T-helper 2 cell treated with Interferon-gamma antibody and Interleukin-4, amounts not matched to agents 100 ng/mL and 5 ng/mL, for 36 hours (primary cell): Measurements from ENCODE around the gene MMEL1. TPM values are rescaled to one million over a fixed set of nuclear protein-coding genes. Genes with fewer than 3 reads are reported as not detected.

Source experiments
- intact Hi-C: fragments of 100-400 bp; cut with micrococcal nuclease; formaldehyde crosslinking; loops from one replicate; pipeline ENCODE4 v1.15.1; 2023
- total RNA-seq: library from RNA; stranded (reverse); gene quantifications from 2 replicates; pipeline ENCODE4 v1.2.3, GENCODE V29; 2022

MMEL1 gene
- total RNA-seq, 1 donor from 2014 or later = 0.95 TPM

DNA sequence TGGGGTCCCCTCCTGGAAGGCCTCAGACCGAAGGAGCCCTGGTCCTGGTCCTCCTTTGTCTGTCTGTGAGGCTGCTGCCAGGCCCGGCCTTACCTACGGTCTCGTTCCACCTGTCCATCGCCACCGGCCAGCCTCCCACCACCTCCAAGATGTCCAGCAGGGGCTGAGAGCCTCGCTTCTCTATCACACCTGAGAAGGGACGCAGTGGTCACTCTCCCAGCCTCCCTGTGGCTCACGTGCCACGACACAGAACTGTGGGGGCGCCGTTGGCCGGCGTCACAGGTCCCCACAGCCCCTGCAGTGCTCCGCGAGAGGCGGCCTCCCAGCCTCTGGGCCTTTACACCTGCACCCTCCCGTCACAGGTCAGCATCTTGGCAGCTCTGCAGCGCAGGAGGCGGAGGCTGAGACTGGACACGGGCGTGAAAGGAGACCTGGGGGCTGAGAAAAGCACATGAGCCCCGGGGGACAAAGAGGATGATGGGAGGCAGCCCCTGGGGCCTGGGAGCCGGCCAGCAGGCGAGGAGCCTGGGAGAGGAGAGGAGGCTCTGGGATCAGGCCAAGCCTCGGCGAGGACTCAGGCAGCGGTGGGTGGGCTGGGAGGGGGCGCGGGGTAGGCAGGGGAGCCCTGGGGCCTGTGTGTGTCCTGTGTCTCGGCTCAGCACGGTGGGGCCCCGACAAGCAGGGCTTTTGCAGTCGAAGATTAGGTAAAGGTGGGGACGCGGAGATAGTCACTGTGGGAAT, 25.8 kb downstream of the MMEL1 start:
- intact Hi-C loops = no loop called here

DNA sequence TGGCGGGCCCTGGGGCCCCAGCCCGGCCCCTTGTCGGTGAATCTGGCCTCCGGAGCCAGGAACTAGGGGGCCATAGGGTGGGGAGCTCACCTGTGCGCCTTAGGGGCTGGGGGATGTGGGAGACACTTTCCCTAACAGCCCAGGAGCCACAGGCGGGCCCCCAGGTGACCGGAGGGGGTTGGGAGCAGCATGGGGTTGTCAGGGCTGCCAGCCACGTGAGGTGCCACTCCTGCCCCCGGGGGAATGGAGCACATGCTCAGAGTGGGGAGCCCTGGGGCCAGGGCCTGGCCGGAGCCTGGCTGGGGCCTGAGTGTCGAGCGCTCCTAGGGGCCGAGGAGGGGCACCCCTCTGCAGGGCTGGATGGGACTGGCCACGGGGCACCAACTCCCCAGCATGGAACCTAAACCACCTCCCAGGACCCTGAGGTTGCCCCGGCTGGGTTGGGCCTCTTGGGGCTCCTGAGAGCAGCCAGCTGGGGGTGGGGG, 26.4 kb downstream of the MMEL1 start:
- intact Hi-C loops = no loop called here

DNA sequence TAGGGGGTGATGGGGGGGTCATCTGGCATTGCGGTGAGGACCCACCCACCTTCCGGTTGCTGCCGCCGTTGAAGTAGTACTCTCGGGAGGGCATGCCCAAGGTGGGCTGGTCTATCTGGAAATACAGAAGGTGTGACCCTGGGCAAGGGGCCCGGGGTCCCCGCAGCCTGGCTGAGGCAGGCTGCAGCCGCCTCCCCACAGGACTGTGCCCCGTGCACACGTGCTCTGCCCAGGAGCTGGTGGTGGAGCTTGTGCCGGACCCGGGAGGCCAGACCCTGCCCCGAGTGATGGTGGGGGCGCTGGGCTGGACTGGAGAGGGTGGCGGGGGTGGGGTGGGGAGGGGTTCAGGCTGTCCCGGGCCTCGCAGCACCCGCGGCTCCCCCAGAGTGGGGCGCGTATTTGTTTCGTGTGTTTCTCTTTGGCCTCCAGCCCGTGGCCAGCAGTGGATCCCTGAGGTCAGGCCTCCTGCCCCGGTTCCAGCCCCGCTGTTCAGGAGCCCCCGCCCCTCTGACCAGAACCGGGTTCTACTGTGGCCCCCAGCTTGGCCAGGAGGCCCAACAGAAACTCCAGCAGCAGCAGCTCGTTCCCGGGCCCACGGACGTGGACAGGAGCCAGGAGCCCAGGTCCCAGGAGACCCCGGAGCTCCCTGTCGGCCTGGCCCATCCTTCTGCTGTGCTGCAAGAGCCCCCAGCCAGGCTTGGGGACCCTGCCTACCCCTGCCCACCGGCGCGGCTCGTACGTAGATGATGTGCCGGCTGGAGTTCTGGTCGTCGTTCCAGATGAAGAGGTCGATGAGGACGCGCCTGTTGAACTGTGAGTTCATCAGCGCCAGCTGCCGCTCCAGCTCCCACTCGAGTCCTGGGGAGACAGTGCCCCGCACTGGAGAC, 27.1 kb downstream of the MMEL1 start:
- intact Hi-C loops = no loop called here

DNA sequence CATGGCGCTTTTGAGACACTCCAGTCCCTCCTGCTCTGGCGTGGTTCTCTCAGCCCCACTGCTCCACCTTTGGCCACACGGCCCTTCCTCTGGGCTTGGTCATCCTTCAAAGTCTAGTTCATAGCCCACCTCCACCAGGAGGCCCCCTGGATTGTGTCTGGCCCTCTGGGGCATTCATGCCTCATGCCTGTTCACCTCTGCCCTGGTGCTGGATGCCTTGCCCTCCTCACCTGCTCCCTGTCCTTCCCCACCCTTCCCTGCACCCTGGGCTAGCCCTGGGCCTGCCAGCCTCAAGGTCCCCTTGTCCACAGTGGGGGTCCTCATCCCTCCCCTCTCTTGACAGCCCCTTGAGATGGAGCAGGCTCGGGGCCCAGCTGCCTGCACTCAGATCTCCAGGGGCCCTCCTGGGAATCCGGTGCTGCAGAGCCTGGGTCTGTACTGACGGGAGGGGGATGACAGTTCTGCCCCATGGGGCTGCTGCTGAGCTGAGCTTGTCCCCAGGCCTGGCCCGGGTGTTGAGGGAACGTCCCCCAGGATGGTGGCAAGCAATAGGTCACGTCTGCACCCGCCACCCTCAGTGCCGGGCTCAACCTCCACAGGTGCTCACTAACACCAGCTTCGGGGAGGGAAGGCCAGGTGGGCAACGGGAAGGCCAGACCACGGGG, 27.8 kb downstream of the MMEL1 start:
- intact Hi-C loops = no loop called here

DNA sequence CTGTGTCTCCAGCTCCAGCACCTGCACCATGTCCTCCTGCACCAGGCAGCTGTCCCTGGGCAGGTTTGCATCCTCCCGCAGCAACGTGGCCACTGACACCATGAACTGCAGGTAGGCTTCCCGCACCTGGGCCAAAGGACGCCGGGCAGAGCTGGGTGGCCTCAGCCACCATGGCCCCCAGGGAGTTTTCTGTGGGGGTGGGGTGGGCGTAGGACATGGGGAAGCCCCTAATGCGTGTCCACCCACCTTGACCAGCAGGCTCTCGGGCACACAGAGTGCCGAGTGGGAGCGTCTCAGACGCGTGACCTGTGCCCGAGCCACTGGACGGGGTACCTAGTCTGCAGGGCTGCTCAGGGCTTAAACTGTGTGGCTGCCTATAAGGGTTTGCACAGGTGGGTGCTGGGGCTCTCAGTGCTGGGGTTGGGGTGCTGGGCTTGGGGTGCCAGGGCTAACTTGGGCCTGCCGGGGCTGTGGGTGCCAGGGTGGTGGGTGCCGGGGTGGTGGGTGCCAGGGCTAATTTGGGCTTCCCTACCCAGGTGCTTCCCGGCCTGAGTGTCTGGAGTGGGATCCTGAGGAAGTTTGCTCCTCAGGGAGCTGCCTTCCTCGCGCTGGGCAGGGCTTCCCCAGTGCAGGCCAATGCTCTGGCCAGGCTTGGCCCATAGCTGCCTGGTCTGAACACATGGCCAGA, 28.5 kb downstream of the MMEL1 start:
- intact Hi-C loops = no loop called here

DNA sequence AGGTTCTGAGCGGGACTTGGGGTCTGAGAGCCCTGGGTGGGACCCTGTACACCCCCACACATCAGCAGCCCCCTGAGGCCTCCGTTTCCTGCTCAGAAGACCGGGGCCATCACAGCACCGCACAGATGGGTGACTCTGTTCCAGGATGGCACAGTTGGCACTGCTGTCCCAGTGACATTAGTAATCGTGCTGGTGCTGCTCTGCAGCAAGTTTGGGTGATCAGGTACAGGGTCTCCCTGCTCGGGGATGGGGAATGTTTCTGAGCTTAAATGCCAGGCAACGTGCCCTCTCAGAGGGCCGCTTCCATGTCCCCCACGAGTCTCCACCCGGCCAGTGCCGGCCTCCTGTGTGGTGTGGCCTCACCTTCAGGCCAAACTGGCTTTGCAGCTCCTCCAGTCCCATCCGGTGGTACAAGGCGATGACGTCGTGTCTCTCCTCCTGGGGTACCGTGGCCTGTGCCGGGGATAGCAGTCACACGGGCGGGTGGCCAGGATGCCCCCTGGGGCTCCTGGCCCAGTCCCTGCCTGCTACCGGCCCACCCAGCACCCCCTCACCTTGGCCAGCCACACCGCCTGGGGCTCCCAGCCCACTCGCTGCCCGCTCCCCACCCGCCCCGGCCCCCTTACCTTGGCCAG, 29.2 kb downstream of the MMEL1 start:
- intact Hi-C loops = no loop called here

DNA sequence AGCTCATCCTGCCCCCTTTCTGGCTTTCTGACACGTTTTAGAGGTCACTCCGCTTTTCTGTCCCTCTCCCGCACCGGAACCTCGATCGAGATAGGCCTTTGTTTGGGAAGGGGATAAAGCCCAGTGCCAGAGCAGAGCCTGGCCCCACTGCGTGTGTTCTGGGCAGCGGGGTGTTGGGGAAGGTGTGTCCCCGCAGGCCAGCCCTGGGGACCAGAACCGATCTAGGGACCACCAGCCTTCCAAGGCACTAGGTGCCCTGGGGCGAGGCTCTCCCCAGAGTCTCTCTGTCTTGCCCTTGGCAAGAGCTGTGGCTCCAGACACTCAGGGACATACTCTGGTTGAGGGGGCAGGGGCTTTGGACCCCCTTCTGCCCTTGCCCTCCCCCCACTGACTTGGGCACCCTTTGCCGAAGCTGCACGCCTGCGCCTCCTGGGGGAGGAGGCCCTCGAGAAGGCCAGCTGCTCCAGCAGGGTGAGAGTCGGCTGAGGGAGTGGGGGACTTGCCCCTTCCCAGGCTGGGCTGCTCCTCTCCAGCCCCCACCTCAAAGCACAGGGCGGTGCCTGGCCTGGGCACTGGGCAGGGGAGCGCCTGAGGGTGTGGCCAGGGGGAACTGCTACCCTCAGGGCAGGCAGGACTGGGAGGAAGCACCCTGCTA, 29.8 kb downstream of the MMEL1 start:
- intact Hi-C loops = no loop called here

DNA sequence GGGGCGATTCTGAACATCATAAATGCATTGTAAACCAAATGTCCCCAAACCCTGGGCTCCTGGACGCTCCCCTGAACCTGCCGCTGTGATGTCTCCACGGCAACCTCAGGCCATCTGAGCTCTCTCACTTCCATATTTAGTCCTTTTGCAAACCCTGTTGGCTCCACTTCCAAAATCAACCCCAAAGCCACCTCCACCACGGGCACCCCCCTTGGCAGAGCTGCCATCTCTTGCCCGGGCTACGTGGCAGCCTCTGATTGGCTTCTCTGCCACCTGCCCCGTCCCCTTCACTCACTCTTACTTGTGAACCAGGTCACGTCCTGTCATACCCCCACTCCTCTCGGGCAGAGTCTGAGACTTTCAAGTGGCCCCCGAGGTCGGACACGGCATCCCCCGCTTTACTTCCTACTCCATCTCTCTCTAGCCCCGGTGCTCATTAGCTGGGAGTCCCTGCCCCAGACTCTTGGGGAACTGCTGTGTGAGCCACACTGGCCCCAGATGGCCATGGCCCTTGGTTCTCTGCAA, 30.4 kb downstream of the MMEL1 start:
- intact Hi-C loops = no loop called here

DNA sequence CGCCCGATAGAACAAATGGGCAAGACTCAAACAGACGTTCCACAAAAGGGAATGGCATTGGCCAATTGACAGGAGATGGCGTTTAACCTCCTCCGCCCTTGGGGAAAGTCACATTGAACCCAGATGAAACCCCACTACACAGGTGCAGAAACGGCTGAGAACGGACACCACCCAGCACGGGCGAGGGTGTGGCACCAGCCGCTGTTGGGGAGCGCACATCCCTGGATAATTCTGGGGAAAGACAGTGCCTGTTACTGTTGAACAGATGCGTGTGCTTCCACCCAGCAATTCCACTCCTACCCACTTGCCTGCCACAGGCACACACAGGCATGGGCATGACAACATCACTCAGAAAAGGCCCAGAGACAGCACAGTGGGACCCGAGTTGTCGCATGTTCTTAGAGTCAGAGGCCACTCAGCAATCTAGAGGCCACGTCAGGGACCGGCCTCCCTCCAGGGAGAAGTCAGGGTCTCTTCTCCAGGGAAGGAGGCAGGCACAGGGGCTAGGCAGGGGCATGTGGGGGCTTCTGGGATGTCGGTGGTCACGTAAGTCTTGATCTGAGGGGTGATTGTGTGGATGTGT, 31.0 kb downstream of the MMEL1 start:
- intact Hi-C loops = no loop called here

DNA sequence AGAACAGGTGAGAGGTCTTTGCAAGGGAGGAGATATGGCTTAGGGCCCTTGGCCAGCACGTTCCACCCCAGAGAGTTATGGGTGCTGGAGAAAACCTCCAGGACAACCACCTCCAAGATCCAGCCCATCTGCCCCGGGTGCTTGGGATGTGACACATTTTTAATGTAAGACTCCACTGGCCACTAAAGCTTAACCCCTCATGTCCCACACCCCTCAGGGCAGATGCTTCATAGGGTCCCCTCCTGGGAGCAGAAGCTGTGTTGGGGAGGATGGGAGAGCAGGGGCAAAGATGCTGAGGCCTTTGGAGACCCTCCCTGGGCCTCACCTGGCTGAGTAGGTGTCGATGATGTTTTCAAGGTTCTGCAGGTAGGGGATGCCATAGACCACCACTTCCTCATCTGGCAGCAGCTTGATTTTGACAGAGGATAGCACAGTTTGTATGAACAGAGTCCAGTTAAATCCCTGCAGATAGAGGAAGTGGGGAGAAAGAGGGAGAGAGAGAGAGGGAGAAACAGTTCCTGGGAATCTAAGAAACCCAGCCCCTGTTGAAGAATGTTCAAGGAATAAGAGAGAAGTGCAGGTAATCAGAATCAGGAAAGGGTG, 34.4 kb downstream of the MMEL1 start:
- intact Hi-C loops = no loop called here

DNA sequence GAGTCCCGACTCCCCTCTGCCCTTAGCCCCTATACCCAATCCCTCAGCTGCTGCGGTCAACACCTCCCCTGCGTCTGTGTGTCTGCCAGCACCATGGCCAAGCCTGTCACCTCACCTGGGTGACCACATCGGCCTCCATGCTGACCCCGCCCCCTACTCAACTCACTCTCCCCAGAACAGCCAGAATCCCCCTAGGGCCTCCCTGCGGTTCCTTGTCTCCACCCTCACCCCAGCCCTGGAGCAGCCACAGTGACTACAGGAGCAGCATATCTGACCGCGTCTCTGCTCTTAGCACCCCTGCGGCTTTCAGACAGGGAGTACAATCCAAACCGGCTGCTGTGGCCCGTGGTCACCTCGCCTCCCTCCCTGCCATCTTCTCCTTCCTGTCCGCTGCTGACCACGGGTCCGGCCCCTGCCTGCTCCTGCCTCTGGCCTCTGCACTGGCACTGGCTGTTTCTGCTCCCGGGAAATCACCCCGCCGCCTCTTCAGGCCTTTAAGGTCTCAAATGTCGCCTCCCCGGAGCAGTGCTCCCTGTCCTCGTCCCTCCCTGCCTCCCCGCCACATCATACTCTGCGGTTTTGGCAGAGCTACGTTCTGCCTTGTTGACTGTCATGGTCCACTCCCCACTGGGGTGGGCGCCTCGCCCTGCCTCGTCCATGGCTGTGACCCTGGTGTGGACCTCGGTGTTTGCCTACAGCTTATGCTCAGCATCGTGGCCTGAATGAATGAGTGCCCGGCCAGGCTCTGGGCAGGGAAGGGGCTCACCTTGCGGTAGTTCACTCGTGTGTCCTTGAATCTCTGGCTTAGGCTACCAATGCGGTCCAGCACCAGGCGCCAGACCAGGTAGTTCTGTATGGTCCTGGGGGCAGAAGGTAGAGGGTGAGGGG, 35.1 kb downstream of the MMEL1 start:
- intact Hi-C loops = no loop called here

DNA sequence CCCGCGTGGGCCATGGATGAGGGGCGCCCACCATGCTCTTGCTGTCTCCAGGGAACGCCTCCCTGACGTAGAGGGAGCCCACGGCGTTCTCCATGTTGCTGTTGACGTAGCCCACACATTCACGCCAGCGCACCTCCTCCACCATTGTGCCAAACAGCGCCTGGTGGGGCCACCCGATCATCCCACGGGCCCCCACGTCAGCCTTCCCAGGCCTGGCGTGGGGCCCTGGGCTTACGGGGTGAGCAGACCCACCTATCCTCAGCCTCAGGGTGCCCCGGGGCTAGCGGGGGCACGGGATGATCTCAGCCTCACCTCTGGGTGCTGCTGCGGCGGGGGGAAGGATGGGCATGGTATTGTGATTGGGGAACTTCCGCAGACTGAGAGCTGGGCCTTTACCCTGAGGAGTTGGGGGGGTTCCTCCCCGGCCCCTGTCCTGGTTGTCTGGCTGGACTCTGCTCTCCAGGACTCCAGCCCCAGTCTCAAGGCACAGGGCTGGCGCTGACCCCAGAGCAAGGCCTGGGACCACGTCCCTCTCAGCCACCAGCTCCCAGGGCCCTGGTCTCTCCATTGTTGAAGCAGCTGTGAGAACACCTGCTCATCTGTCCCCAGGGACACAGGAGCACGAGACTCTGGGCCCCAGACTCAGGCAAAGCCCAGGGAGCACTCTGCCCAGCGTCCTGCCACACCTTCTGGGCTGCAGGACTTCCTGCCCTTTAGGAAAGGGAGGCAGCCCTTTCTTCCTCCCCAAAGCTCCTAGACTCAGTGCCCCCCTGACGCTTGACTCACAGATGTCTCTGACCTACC, 36.1 kb downstream of the MMEL1 start:
- intact Hi-C loops = no loop called here

DNA sequence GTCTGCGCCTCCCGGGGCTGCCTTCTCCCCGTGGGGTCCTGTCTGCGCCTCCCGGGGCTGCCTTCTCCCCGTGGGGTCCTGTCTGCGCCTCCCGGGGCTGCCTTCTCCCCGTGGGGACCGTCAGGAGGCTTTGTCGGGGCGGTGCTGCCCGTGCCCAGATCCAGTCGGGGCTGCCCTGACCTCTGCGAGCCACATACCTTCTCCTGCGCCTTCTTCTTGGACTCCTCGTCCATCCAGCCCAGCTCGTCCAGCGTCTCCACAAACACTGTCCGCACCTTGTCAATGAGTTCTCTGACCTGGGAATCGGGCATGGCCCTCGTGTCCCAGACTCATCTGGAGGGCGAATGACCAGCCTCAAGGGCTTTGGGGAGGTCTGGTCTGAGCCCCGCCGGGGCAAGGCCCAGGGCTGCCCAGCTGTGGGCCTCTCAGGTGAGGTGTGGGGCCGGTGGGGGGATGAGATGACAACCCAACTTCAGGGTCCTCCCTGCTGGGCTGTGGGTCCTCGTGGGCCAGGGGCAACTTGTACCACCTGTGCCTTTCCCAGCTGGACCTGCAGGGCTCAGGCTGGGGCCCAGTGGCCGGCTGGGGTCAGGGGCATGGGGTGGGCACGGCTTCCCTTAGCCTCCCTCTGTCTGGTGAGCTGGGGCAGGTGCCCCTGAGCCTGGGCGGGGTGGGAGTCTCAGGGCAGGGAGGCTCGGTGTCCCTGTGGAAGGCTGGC, 36.8 kb downstream of the MMEL1 start:
- intact Hi-C loops = no loop called here

DNA sequence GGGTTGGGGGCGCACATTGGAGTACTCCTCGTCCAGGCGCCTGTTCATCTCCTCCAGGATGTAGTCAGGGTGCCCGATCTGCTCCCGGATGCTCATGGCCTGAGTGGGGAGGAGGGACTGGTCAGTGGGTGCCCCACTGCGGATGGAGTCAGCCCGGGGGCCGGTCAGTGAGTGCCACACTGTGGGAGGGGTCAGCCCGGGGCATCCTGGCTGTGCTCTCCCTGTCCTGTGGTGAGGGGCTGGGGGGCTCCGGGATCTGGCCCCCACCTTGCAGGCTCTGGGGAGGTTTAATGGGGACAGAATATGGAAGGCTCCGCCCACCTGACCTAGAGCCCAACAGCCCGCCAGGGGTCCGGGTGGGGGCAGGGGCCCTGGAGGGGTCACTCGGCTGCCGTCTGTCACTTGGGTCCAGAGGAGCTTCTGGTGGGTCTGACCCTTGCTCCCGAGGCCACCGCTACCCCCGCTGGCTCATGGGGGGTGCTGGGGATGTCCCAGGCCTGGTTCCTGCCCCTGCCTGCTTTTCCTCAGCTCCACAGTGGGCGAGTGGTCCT, 37.5 kb downstream of the MMEL1 start:
- intact Hi-C loops = no loop called here

DNA sequence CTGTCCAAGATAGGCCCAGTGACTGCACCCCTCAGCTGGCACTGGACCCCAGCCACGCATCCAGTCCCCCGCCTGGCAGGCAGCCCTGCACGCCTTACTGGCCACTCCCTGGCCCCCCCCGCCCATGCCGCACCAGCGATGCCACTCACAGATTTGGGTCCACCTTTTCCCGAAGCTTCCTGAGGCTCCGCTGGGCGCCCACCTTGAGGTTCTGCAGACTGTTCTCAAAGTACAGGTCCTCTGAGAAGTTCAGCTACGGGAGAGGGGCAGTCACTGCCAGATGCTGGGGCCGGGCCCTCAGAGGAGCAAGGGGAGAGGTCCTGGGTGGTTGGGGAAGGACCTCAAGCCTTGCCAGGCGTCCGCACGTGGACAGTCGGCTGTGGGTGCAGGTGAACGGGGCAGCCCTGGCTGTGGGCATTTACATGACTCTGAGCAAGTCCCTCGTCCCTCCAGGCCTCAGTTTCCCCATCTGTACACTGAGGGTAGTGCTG, 38.1 kb downstream of the MMEL1 start:
- intact Hi-C loops = no loop called here

DNA sequence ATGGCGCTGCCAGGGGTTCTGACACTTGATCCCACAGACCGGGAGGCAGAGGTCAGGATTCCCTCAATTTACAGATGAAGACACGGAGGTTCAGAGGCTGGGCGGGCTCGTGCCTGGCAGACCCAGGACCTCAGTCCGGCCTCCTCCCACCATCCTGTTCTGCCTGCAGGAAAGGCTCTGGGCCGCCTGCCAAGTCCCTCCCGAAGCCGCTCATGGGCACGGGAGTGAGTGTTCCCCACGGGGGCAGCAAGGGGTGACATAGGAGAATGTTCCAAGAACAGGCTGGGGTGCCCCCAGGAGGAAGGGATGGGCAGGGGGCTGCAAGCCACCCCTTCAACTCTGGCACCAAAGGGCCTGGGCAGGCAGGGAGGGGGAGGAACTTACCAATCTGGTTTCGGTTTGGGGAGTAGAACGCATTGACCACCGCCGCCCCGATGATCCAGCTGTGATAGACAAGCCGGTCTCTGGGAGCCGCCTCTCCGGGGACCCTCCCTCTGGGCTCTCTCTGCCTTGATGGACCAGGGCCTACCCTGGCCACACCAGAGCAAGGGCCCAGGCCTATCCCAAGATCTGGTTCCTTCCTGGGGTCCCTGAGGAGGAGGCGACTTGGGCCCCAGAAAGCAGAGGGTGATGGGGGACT, 38.7 kb downstream of the MMEL1 start:
- intact Hi-C loops = no loop called here
